Stimulated activated CD4-positive, alpha-beta T cell treated with anti-CD3 and anti-CD28 coated beads, Interleukin-1b, Interleukin-23, amount 100 ng/mL, for 48 hours (primary cell): ENCODE measurements around the gene NFATC2.

Experiments used
- DNase-seq: peaks from one replicate; pipeline ENCODE4 v3.0.0-alpha.2; 2020

Gene NFATC2

GRCh38 chr20:51368461-51369211 lies 173.9 kb downstream of the NFATC2 start:
- DNase-seq = no peak

DNA sequence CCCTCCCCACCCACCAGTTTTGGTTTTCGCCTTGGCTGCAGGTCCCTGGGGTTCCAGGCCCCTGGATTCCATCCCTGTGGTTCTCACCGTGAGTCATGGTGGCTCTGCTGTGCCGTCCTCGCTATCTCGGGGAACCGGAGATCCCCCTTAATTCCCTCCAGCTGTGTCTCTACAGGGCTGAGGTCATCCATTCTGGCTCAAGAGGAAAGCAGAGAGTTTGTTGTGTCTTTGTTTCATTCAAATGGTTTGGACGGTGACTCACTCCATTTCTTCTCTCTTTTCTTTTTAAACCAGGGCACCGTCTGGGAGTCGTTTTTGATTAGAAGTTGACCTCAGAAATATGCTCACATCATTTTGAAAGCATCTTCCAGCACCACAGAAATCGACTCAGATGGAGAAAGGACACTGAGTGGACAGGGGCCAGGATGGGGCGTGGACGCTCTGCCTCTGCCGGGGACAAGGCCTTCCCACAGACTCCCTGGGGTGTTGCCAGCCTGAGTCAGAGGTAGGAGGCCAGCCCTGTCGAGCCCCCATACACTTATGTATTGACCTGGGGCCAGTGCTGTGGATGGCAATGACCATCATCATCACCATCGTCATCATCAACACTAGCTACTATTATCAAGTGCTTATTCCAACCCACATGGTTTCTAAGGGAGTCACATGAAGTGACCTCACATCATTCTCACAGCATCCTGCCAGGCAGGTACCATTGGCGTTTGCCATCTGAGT lies 176.2 kb downstream of the NFATC2 start:
- no peak for DNase-seq

DNA sequence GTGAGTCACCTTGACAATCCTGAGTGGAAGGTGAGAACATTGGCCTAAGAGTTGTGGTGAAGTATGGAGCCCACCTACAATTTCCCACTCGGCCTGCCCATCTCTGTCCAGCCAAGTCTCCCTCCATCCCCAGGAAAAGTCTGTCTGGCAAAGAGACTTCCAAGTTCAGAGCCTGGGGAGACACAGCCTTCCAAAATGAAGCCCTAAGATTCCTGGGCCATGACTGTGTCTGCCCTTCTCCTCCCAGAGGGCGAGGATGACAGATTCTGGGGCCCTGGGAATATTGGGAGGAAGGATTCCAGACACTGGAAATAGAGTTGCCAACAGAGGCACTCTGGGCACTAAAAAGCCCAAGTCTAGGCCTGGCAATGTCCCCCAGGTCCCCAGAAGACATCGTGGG lies 176.8 kb downstream of the NFATC2 start:
- no peak for DNase-seq

GRCh38 chr20:51363813-51364212 lies 178.7 kb downstream of the NFATC2 start:
- DNase-seq = no peak

GRCh38 chr20:51363378-51363777 lies 179.1 kb downstream of the NFATC2 start:
- DNase-seq = no peak

GRCh38 chr20:51362254-51362653 lies 180.3 kb downstream of the NFATC2 start:
- no peak for DNase-seq

GRCh38 chr20:51361258-51361657 lies 181.3 kb downstream of the NFATC2 start:
- DNase-seq = no peak

GRCh38 chr20:51360451-51361201 lies 181.9 kb downstream of the NFATC2 start:
- DNase-seq = no peak

- DNase-seq = no peak
These were observed 182.6 kb downstream of the NFATC2 start for GRCh38 chr20:51359947-51360346.

DNA sequence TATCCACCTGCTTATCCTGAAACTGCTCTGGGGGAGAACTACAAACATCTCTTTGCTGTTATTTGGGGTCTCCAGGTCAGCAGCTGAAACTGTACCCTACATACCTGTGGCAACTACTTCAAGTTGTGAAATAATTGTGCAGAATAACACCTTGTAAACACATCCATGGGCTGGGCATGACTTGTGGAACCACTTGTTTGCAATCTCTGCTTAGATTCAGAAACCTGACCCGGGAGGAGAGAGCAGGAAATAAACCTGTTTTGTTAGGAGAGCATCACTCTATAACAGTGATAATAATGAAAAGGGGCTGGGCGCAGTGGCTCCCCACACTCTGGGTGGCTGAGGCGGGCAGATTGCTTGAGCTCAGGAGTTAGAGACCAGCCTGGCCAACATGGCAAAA lies 183.1 kb downstream of the NFATC2 start:
- no peak for DNase-seq

DNA sequence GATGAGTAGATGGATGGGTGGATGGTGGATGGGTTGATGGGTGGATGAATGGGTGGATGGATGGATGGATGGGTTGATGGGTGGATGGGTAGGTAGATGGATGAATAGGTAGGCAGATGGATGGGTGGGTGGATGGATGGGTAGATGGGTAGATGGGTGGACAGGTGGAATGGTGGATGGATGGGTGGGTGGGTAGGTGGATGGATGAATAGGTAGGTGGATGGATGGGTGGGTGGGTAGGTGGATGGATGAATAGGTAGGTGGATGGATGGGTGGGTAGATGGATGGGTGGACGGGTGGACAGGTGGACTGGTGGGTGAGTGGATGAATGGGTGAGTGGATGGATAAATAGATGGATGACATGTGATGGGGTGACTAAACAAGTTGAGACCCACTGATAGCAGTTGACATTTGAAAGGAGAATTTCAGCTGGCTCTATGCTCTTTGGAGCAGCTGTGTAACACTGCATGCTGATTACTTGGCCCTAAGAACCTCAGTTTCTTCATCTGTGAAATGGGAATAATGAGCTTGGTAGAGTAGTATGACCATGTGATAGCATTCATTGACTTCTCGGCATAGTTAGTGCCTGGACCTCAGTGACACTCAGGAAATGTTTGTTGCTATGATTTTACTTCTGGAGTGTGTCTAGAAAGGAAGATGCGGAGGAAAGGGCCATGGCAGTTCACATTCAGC lies 184.3 kb downstream of the NFATC2 start:
- no peak for DNase-seq

DNA sequence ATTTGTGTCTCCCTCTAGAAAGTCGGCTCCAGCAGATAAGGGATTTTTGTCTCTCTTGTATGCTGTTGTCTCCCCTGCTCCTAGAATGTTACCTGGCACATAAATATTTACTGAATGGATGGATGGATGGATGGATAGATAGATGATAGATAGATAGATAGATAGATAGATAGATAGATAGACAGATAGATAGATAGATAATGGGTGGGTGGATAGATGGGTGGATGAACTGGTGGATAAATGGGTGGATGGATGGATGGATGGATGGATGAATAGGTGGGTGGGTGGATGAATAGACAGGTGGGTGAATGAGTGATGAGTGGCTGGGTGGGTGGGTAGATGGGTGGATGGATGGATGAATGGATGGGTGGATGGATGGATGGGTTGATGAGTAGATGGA lies 185.0 kb downstream of the NFATC2 start:
- no peak for DNase-seq

- DNase-seq = no peak
These were observed 185.6 kb downstream of the NFATC2 start for GRCh38 chr20:51356871-51357270.

- peak; percentile 8 for DNase-seq
These were observed 187.7 kb downstream of the NFATC2 start for GRCh38 chr20:51354769-51355319.

DNA sequence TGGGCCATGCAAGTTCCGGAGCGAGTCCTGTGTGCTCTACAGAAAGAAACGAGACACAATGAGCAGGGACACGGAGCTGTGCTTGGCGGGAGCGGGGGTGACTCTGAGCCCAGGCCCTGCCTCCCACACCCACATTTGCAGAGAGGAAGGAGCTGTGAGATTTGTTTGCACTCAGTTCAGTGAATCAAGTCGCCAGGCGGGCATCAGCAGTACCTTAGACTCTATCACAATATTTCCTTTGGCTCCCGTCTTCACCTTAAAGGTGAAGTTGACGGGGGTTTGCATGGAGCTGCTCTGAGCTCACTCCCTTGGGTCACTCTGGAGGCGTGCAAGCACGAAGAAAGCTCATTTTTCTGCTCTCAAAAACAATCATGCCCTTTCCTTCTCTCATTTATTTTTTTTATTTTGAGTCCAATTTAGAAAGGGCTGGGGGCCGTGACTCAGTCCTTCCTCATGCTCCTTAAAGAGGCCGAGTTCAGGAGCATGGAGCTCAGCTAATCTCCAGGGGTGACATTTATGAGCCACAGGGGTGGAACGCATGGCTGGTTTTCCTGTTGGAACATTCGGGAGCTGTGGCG lies 188.2 kb downstream of the NFATC2 start:
- DNase-seq = no peak

DNA sequence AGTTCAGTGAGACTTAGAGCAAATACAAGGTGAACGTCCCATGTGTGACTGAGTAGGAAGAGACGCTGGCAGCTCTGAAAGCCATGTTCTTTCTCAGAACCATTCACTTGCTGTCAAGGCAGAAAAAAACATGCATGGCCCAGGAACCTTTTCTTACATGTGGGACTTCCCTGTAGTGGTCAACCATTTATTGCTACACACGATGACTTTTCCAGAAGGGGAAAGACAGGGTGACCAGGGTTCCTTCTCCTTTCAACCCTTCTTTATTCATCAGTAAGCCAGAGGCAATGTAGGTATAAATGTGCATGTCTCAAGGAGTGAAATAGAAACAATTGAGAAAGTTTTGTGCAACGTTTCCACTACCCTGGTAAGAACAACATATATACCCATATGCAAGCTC lies 189.0 kb downstream of the NFATC2 start:
- no peak for DNase-seq

- DNase-seq = no peak
These were observed 189.7 kb downstream of the NFATC2 start for GRCh38 chr20:51352791-51353190.

GRCh38 chr20:51350941-51351631 lies 191.4 kb downstream of the NFATC2 start:
- DNase-seq = no peak

- DNase-seq = no peak
These were observed 193.6 kb downstream of the NFATC2 start for GRCh38 chr20:51348876-51349275.

DNA sequence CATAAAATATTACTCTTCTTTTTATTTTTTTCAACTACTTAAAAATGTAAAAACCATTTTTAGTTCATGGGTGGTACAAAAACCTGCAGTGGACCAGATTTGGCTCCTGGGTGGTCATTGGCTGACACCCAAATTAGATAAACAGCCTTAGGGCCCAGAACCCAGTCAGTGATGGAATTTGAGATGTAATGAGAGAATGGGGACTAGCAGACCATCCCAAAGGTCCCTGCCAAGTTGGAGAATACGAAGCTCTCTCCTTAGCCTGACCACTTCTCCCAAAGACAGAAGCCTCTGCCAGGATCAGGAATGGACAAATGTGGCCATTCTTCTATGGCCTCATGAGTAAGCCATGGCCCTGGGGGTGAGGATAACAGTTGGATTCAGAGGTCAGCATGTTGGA lies 194.7 kb downstream of the NFATC2 start:
- no peak for DNase-seq

- no peak for DNase-seq
These were observed 195.6 kb downstream of the NFATC2 start for GRCh38 chr20:51346686-51347485.
